Heart left ventricle (tissue), 13 donors: Measurements from ENCODE around the gene SH3BP5.

Experiments used
- CTCF ChIP-seq, 12 donors: fragments of 200-600 bp; sonication (generic) in 4 of 12; IDR thresholded peaks; one replicate each; pipeline versions ENCODE4 v1.5.0 to v1.8.0; 2018 to 2022; ENCODE audit warnings: antibody characterized with exemption in 12 of 12, mild to moderate bottlenecking in 5 of 12
- POLR2A ChIP-seq, 2 donors: fragments of 450-650 bp; IDR thresholded peaks; one replicate each; pipeline ENCODE4 v1.6.1; 2017; ENCODE audit warnings: antibody characterized with exemption in 2 of 2, mild to moderate bottlenecking in 2 of 2, moderate library complexity in 2 of 2
- donor health status: ischemic (EF 13 %, LVEDD 7.1; RV severe dilation, severe dysfunction).
- donor health status: DM: no; HTN: yes; CAD: no.
- donor health status: DM: no; HTN: no; CAD: no.
- donor health status: ischemic (EF 25% LVEDD 6.9; RV normal size, moderate dysfunction).
- donor health status: ischemic (EF 25% LVEDD 5.7; RV mildly dilated, moderate dysfunction).
- donor health status: ischemic (EF 35%, LVEDD 5.7; RV mildly dilated, moderate dysfunction).
- donor health status: nonischemic (EF 11% LVEDD 7.7; RV severe dilation, severe dysfunction).
- donor health status: DM: yes; HTN: yes; CAD: no.
- donor health status: PGD.
- donor health status: ischemic (EF 29% LVEDD 5.4; RV normal size, mild dysfunction).
- donor health status: nonischemic (EF 23%, LVEDD 6.1; RV moderate dilation, normal function).

GRCh38 chr3:15354485-15354884 is 22.1 kb upstream of the SH3BP5 start:
- no peak for TF ChIP-seq CTCF (IDR thresholded peaks at IDR 0.05)
- TF ChIP-seq POLR2A (IDR thresholded peaks at IDR 0.05), result no peak
